ENCODE data around the gene MAP7D1. TPM values are rescaled to one million over a fixed set of nuclear protein-coding genes. Genes with fewer than 3 reads are reported as not detected.

The MAP7D1 gene
- total RNA-seq, 4 donors from 2014 or later = 74.3 to 187 (median 86.0) TPM

GRCh38 chr1:36148821-36149236, 7.1 kb upstream of the MAP7D1 start:
- H3K4me1 ChIP-seq = peaks cover 26 to 44% (median 38%) of the 10 kb centered on the region in 4 donors
- no peak for DNase-seq
- in situ Hi-C loops (cut with MboI; ENCODE audit: low pct_ligation_motif_present in 1 of 4, low pct_unique_long_range_greater_than_20kb in 1 of 4, low sequenced_read_pairs in 3 of 4) (no loop called here), intact Hi-C loops (cut with DNase I; ENCODE audit: low total_unique reads) (loop anchor here (2.0 kb wide), 1 partner anchor 40 kb away; no protein-coding TSS in a partner anchor)
- 0% methylated on average over 16 of the region's 16 CpGs; no CpG with 5 or more reads in 1 of the 2 donors for WGBS, 2 donors (ENCODE audit: low coverage in 1 of 2)
- peak overlapping the region; percentile 94 to 98 (median 96) for H3K27ac ChIP-seq
- peak overlapping the region; percentile 43 to 91 (median 67) for H3K4me3 ChIP-seq
- H3K36me3 ChIP-seq = no peaks in the 10 kb centered on the region
- H3K27me3 ChIP-seq = no peaks in the 10 kb centered on the region
- H3K9me3 ChIP-seq = no peaks in the 10 kb centered on the region
- no peak for TF ChIP-seq POLR2AphosphoS5 (IDR thresholded peaks at IDR 0.05)
- TF ChIP-seq EP300 (IDR thresholded peaks at IDR 0.05; ENCODE audit: low read depth) = no peak

GRCh38 chr1:36149237-36149972, 6.6 kb upstream of the MAP7D1 start, which contains the start of gene TRAPPC3:
Gene TRAPPC3, minus strand, starts transcription at chr1:36149486. Its CDS starts 108 bp downstream, at chr1:36149378.
- no peaks in the 10 kb centered on the region for H3K36me3 ChIP-seq
- 1% methylated on average over 35 of the region's 62 CpGs; no CpG with 5 or more reads in 1 of the 2 donors for WGBS, 2 donors (ENCODE audit: low coverage in 1 of 2)
- intact Hi-C loops (cut with DNase I; ENCODE audit: low total_unique reads) = loop anchor here (2.0 kb wide), 1 partner anchor 39 kb away; no protein-coding TSS in a partner anchor
- H3K27ac ChIP-seq = peak within 1 kb of the TSS; percentile 94 to 98 (median 96)
- TF ChIP-seq POLR2A (IDR thresholded peaks at IDR 0.05) (peak; percentile 84), CTCF (IDR thresholded peaks at IDR 0.05) (peak; percentile 73 to 98 (median 90)), POLR2AphosphoS5 (IDR thresholded peaks at IDR 0.05) (peak; percentile 91 to 95 (median 94)), EP300 (IDR thresholded peaks at IDR 0.05; ENCODE audit: low read depth) (no peak)
- peak; percentile 100 for DNase-seq
- no peaks in the 10 kb centered on the region for H3K27me3 ChIP-seq
- H3K4me1 ChIP-seq = peaks cover 26 to 44% (median 38%) of the 10 kb centered on the region in 4 donors
- in situ Hi-C loops (cut with MboI; ENCODE audit: low pct_ligation_motif_present in 1 of 4, low pct_unique_long_range_greater_than_20kb in 1 of 4, low sequenced_read_pairs in 3 of 4) = no loop called here
- H3K9me3 ChIP-seq = no peaks in the 10 kb centered on the region
- H3K4me3 ChIP-seq = peak within 1 kb of the TSS; percentile 43 to 91 (median 67)

- in situ Hi-C loops (cut with MboI; ENCODE audit: low pct_ligation_motif_present in 1 of 4, low pct_unique_long_range_greater_than_20kb in 1 of 4, low sequenced_read_pairs in 3 of 4) = loop anchor here in 1 of 4 donors (5.0 kb wide), 1 partner anchor 137 kb away; no protein-coding TSS in a partner anchor
- no peak for DNase-seq
- intact Hi-C loops (cut with DNase I; ENCODE audit: low total_unique reads) = loop anchor here (2.0 to 10.0 kb wide), 2 partner anchors 39 to 235 kb away; partner anchors contain the start of gene STK40
- Histone ChIP-seq H3K27me3 (no peaks in the 10 kb centered on the region), H3K27ac (peak overlapping the region; percentile 94 to 98 (median 96)), H3K9me3 (no peaks in the 10 kb centered on the region), H3K36me3 (no peaks in the 10 kb centered on the region), H3K4me1 (peaks cover 30 to 48% (median 42%) of the 10 kb centered on the region in 4 donors), H3K4me3 (no peak overlapping the region)
- TF ChIP-seq POLR2A (IDR thresholded peaks at IDR 0.05) (no peak), CTCF (IDR thresholded peaks at IDR 0.05) (no peak), POLR2AphosphoS5 (IDR thresholded peaks at IDR 0.05) (no peak), EP300 (IDR thresholded peaks at IDR 0.05; ENCODE audit: low read depth) (no peak)
- 0 to 17% methylated on average over 3 to 6 of the region's 6 CpGs for WGBS, 2 donors (ENCODE audit: low coverage in 1 of 2)
These were observed 6.0 kb upstream of the MAP7D1 start for GRCh38 chr1:36149973-36150295.

- TF ChIP-seq CTCF (IDR thresholded peaks at IDR 0.05) (no peak), POLR2AphosphoS5 (IDR thresholded peaks at IDR 0.05) (peak; percentile 87 to 88 (median 88)), EP300 (IDR thresholded peaks at IDR 0.05; ENCODE audit: low read depth) (no peak), POLR2A (IDR thresholded peaks at IDR 0.05) (peak; percentile 75)
- WGBS, 2 donors (ENCODE audit: low coverage in 1 of 2) = 0 to 13% methylated on average over 3 to 12 of the region's 12 CpGs
- H3K4me3 ChIP-seq = peak overlapping the region in 2 of 4 donors; percentile 16 to 22
- peaks cover 34 to 52% (median 47%) of the 10 kb centered on the region in 4 donors for H3K4me1 ChIP-seq
- H3K27me3 ChIP-seq = no peaks in the 10 kb centered on the region
- H3K27ac ChIP-seq = peak overlapping the region; percentile 94 to 98 (median 96)
- DNase-seq = peak; percentile 94
- intact Hi-C loops (cut with DNase I; ENCODE audit: low total_unique reads) = loop anchor here (10.0 kb wide), 1 partner anchor 234 kb away; the partner anchor contains the start of gene STK40
- H3K36me3 ChIP-seq = no peaks in the 10 kb centered on the region
- in situ Hi-C loops (cut with MboI; ENCODE audit: low pct_ligation_motif_present in 1 of 4, low pct_unique_long_range_greater_than_20kb in 1 of 4, low sequenced_read_pairs in 3 of 4) = loop anchor here in 1 of 4 donors (5.0 kb wide), 1 partner anchor 137 kb away; no protein-coding TSS in a partner anchor
- H3K9me3 ChIP-seq = no peaks in the 10 kb centered on the region
These were observed 5.4 kb upstream of the MAP7D1 start for GRCh38 chr1:36150296-36151133.

Measured in transverse colon (tissue), 4 donors.